ENCODE data around the gene ARFRP1.
A peak's percentile ranks its signal among the peaks of the same experiment; 100 is the strongest.
"Not testable (repeated sequence)": the region's sequence is repeated elsewhere in the genome, so short reads cannot be mapped to it uniquely, and the experiment has no call there.

Gene ARFRP1

DNA sequence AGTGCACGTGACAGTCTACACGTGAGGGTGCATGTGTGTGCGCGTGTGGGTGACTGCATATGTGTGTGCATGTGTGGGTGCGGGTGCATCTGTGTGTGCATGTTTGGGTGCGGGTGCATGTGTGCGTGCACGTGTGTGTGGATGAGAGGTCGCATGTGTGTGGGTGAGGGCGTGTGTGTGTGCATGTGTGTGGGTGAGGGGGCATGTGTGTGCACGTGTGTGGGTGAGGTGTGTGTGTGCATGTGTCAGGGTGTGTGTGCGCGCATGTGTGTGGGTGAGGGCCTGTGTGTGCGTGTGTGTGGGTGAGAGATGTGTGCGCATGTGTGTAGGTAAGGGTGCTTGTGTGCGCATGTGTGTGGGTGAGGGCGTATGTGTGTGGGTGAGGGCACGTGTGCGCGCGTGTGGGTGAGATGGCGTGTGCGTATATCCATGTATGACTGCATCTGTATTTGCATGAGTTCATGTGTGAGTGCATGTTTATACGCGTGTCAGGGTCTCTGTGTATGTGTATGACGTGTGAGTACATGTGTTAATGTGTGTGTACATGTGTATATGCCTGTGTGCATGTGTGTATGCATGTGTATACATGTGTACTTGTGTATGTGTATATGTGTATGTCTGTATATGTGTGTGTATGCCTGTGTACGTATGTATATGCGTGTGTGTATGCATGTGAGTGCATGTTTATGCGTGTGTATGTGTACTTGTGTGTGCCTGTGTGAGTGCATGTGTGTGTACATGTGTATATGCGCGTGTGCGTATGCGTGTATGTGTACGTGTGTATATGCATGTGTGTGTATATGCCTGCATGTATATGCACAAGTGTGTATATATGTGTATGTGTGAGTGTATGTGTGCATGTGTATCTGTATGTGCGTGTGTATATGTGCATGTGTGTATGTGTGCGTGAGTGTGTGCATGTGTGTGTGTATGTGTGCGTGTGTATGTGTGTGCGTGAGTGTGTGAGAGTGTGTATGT is 24.6 kb upstream of the ARFRP1 start:
- DNase-seq (ENCODE audit: low read depth, low spot score) = no peak

DNA sequence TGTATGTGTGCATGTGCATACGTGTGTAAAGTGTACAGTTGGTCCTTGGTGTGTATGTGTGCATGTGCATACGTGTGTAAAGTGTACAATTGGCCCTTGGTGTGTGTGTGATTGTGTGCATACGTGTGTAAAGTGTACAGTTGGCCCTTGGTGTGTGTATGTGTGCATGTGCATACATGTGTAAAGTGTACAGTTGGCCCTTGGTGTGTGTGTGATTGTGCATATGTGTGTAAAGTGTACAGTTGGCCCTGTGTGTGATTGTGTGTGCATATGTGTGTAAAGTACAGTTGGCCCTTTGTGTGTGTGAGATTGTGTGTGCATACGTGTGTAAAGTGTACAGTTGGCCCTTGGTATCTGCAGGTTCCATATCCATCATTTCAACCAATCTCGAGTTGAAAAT is 23.6 kb upstream of the ARFRP1 start:
- DNase-seq (ENCODE audit: low read depth, low spot score) = no peak

DNA sequence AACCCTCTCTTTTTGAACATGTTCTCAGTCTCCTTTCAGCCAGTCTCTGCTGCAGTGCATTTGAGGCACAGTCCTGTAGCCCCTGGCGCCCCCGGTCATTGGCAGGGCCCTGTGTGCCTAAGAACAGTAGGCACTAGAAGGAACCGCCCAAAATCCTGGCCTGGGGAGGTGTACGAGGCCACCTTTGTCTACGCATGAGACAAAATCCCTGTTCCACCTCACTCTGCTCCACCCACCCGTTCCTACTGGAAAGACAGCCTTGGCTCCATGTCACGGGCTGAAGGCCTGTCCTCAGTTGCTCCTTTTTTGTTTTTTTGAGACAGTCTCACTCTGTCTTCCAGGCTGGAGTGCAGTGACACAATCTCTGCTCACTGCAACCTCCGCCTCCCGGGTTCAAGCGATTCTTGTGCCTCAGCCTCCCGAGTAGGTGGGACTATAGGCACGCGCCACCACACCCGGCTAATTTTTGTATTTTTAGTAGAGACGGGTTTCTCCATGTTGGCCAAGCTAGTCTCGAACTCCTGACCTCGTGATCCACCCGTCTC is 22.5 kb upstream of the ARFRP1 start:
- DNase-seq (ENCODE audit: low read depth, low spot score) = not testable (repeated sequence)

DNA sequence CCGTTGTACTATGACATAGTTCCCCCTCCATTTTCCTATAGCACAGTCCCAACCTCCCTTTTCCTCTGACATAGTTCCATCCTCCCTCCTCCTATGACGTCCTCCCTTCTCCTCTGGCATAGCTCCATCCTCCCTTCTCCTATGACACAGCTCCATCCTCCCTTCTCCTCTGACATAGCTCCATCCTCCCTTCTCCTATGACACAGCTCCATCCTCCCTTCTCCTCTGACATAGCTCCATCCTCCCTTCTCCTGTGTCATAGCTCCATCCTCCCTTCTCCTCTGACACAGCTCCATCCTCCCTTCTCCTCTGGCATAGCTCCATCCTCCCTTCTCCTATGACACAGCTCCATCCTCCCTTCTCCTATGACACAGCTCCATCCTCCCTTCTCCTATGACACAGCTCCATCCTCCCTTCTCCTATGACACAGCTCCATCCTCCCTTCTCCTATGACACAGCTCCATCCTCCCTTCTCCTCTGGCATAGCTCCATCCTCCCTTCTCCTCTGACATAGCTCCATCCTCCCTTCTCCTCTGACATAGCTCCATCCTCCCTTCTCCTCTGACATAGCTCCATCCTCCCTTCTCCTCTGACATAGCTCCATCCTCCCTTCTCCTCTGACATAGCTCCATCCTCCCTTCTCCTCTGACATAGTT is 15.3 kb upstream of the ARFRP1 start:
- not testable (repeated sequence) for DNase-seq (ENCODE audit: low read depth, low spot score)

DNA sequence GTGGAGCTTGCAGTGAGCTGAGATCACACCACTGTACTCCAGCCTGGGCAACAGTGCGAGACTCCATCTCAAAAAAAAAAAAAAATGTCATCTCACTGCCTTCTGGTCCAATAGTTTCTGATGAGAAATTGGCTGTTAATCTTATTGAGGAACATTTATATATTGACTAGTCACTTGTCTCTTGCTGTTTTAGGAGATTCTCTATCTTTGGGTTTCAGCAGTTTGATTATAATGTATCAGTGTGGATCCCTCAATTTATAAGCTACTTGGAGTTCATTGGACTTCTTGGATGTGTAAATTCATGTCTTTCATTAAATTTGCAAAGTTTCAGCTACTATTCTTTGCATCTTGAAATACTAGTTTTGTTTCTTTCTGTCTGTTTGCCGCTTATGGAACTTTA is 11.2 kb upstream of the ARFRP1 start:
- DNase-seq (ENCODE audit: low read depth, low spot score) = no peak

DNA sequence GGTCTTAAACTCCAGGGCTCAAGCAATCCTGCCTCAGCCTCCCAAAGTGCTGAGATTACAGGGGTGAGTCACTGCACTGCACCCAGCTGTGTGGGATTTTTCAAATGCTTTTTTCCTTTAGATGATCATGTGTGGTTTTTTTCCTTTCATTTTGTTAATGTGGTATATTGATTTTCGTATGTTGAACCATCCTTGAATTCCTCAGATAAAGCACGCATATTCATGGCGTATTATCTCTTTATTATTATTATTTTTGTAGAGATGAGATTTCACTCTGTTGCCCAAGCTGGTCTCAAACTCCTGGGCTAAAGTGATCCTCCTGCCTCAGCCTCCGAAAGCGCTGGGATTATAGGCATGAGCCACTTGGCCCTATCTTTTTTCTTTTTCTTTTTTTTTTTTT is 7.1 kb upstream of the ARFRP1 start:
- DNase-seq (ENCODE audit: low read depth, low spot score) = no peak

DNA sequence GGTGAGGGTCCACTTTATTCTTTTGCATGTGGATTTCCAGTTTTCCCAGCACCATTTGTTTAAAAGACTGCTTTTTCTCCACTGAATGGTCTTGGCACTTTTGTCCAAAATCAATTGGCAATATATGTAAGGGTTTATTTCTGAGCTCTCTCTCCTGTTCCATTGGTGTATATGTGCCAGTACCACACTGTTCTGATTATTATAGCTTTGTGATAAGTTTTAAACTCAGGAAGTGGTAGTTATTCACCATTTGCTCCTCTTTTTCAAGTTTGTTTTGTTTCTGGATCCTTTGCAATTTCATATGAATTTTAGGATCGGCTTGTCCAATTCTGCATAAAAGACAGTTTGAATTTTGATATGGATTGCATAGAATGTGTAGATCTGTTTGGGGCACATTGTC is 4.4 kb upstream of the ARFRP1 start:
- no peak for DNase-seq (ENCODE audit: low read depth, low spot score)

DNA sequence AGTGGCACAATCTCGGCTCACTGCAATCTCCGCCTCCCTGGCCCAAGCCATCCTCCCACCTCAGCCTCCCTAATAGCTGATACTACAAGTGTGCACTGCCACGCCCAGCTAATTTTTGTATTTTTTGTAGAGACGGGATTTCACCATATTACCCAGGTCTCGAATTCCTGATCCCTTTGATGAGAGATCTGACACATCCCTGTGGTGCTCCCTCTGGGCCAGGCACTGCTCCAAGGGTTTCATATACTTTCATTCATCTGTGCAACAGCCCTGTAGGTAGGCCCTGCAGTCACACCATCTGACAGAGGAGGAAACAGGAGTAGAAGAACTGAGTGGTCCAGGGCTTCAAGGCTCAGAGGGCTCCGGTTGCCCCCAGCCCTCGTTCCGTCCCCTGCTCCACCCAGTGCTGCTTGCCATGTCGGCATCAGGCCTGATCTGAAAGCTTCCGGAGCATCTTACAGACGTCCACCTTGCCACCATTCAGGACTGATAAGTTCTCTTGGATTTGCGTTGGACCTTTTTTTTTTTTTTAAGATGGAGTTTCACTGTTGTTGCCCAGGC is 3.4 kb upstream of the ARFRP1 start:
- DNase-seq (ENCODE audit: low read depth, low spot score) = no peak

DNA sequence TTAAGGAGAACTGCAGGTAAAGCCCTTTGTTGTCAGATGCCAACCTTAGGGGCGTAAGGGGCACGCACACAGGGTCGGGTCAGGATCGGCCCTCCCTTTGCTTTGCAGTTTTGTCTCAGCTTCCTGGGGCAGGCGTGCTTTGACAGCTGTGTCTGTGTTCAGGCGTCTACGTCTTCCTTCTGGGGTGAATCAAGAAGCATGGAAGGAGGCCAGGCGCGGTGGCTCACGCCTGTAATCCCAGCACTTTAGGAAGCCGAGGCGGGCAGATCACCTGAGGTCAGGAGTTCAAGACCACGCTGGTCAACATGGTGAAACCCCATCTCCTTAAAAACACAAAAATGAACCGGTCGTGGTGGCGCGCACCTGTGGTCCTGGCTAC is 1.4 kb upstream of the ARFRP1 start:
- no peak for DNase-seq (ENCODE audit: low read depth, low spot score)

DNA sequence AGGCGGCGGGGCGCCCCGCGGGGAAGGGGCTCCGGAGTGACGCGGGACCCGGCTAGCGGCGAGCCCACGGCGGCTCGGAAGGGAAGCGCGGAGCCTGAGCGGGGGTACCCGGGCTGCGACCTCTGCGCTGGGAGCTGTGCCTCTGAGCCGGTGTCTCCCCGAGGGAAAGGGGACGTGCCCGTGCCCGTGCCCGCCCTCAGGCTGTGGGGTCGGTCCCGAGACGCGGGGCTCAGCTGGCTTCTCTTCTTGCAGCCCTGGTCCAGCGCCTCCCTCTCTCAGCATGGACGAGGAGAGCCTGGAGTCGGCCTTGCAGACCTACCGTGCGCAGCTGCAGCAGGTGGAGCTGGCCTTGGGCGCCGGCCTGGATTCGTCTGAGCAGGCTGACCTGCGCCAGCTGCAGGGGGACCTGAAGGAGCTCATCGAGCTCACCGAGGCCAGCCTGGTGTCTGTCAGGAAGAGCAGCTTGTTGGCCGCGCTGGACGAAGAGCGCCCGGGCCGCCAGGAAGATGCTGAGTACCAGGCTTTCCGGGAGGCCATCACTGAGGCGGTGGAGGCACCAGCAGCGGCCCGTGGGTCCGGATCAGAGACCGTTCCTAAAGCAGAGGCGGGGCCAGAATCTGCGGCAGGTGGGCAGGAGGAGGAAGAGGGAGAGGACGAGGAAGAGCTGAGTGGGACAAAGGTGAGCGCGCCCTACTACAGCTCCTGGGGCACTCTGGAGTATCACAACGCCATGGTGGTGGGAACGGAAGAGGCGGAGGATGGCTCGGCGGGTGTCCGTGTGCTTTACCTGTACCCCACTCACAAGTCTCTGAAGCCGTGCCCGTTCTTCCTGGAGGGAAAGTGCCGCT is 749 bp upstream of the ARFRP1 start:
- DNase-seq (ENCODE audit: low read depth, low spot score) = no peak

DNA sequence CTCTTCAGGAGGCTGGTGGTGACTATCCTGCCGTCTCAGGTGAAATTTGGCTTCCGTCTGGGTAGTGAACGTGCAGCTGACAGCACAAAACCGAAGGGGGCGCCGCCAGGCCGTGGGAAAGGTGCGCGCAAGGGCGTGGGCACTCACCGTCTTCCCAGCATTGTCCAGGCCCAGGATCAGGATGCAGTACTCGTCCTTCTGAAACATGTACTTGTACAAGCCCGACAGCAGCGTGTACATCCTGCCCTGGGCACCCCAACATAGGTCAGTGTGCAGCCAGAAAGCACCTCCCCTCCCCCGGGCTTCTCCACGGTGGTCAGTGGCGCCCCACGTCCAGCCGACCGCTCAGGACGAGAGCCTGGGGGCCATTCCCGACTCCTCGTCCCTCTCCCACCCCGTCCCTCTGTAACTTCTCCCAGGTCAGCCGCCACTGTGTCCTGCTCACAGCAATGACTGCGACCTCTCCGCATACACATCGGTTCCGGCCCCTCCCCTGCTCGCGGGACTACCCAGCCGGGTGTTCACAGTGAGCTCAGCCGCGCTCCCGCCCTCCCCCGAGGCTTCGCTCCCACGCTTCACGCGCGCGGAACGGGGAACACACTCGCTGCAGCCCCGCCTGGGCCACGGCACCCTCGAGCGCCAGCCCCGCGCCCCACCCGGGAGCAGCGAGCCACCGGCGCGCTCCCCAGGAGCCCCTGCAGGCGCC is 771 bp downstream of the ARFRP1 start:
- DNase-seq (ENCODE audit: low read depth, low spot score) = peak; percentile 61

DNA sequence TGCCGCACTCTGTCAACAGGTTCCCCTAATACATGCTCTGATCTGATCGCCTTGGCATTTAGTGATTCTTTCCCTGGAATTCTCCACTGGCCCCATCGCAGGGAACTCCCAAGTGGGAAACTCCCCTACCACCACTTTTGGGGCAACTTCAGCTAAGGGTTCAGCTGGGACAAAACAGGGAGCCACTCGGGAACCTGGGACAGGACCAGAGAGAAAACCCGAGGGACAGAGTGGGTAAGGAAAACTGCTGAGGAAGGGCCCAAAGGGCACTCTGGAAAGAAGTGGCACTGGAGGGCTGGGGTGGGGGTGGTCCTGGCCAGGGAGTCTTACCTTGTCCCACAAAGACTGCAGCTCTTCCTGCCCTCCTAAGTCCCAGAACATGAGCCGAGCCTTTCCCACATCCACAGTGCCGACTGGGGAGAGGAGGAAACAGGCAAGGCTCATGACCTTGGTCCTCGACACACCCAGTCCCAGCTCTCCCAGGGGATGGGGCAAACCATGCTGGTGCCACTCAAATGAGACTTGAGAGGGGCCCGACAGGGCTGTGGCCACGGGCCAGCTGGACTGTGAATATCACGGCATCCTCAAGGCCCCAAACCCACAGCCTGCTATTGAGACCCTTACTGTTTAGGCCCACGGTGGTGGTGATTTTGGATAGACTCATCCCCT is 1.6 kb downstream of the ARFRP1 start:
- DNase-seq (ENCODE audit: low read depth, low spot score) = no peak

DNA sequence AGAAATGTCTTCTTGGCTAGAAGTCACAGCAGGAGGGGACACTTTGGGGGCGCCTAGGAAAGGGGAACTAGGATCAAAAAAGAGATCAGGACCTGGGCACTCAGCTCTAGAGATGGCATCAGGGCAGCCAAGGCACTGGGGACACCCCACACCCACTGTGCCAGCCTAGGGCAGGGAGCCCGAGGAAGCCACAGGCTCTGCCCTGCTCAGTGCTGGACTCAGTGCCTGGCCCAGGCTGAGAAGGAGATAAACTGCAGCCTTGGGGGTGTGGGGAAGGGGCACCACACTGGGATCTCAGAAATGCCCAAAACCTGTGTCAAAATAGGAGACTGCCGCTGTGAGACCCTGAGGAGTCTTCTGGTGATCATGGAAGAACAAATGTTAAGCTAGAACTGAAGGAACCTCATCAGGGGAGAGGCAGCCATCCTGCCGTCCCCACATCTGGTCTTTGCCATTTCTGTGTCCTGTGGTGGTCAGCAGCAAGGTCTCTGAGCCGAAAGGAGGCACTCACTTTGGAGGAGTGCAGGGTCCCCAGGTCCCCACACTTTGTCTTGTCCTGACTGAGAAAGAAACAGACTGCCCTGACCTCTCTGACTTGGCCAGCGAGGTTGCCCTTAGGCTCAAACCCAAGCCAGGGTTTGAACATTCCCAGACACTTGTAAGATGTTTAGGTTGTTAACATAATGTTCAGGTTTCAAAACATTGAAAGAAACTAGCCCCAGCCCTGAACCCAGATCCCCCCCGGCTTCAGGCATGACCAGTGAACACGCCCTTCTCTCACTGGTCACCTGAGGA is 2.3 kb downstream of the ARFRP1 start:
- DNase-seq (ENCODE audit: low read depth, low spot score) = no peak

DNA sequence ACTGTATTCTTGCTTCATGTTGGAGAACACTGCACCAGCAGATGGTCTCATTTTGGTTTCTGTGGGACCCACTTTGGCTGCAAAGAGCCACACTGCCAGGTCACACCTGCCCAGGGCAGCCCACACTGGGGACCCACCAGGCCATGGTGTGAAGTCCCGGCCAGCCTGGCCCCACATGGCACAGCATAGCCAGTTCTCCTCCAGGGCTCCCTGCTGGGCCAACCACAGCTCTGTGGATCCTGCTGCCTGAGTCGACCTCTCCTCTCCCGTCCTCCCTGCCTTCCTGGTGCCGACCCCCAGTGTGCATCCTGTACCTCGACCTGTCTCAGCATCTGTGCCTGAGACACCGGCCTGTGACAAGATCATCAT is 3.0 kb downstream of the ARFRP1 start:
- DNase-seq (ENCODE audit: low read depth, low spot score) = no peak

DNA sequence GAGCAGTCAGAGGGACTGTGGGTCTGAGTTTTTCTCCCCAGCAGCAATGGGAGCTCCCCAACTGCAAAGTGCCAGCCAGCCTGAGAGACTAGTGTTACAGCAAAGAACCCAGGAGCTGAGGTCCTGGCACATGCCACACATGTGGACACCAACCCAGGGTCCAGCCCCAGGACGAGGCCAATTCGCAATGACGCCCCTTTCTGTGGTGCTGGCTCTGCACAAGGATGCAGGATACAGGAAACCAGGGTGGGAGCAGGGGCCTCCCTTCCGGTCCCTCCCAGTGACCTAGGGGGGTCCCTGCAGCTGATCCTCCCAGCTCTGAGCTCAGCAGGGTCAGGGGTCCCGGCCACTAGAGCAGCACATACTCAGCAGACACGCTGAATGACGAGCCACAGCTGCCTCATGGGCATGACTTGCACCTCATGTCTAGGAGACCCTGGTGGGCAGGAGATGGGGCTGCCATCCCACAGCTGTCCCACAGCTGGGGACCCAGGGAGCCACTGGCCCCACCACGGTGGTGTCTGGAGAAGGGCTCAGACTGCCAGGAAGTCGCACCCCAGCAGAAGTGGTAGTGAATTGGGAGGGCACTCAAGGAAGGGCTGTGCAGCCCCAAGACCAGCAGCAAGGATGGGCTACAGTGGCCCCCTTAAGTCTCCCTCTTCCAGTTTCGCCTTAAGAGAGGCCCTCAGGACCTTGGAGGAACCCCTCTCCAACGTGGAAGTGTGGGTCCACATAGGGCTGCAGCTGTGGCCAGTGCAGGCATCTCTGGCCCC is 3.6 kb downstream of the ARFRP1 start:
- no peak for DNase-seq (ENCODE audit: low read depth, low spot score)

DNA sequence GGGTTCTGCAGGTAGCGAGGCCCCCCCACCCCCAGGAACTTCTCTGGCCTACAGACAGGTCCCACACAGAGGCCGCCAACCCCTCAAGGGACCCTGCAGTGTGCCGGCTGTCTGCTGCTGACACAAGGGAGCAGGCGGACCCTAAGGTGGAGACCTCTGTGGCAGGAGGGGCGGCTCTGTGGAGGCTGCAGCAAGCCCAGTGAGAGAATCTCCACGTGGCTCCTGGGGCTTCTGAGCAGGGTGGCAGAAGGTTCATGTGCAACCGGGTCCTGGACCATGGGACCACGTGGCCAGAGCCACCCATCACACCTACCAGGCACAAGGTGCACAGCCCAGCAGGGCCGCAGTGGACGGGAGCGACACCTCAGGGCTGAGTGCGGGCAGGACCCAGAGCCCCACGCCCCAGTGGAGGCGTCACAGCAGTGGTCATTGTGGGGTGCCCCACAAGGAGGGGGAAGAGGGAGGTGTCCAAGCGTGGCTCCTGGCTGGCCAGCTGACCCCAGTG is 4.3 kb downstream of the ARFRP1 start:
- no peak for DNase-seq (ENCODE audit: low read depth, low spot score)

DNA sequence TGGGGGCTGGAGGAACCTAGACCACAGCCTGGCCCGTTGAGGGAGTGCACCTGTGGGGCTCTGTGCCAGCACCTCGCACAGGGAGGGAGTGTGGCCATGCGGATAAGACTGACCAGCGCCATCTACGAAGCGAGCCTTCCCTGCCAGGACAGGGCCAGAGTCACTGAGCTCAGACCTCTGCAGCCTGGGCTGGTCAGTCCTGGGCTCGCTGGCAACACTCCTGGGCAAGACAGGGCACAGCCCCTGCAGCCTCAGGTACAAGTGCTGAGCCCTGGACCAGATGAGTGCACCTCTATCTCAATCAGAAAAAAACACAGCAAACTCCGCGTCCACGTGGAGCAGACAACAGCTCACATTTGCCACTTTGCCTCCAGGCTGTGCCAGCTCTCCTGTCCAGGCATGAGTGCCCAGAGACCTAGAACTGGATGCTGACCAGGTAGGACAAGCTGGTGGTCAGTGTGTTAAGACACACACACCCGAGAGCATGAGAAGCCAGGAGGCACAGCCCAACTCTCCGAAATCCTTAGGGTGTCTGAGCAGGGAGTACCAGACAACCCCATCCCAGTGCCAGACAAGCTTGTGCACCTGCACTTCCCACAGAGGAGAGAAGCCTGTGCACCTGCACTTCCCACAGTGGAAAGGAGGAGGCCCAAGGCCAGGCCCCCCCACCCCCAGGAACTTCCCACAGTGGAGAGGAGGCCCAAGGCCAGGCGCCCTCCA is 4.9 kb downstream of the ARFRP1 start:
- peak; percentile 1 for DNase-seq (ENCODE audit: low read depth, low spot score)
